ES-I3 (cell line): Measurements from ENCODE around the gene CDH19.
"Not testable (repeated sequence)": the region's sequence is repeated elsewhere in the genome, so short reads cannot be mapped to it uniquely, and the experiment has no call there.

Experiments used
- H3K36me3 ChIP-seq: 2 replicates; pipeline ENCODE4 v1.6.1; 2013; ENCODE audit warnings: mild to moderate bottlenecking, low read length, control low read depth, moderate library complexity; ENCODE audit not compliant: insufficient read depth
- H3K4me1 ChIP-seq: 2 replicates; pipeline ENCODE4 v1.6.1; 2013; ENCODE audit warnings: mild to moderate bottlenecking, control low read depth, low read length; ENCODE audit not compliant: insufficient read depth
- H3K9ac ChIP-seq: 2 replicates; pipeline ENCODE4 v1.6.1; 2013; ENCODE audit warnings: low read depth, mild to moderate bottlenecking, low read length, moderate library complexity
- H3K9me3 ChIP-seq: 2 replicates; pipeline ENCODE4 v1.6.1; 2013; ENCODE audit warnings: mild to moderate bottlenecking, low read length, moderate library complexity; ENCODE audit not compliant: control insufficient read depth, insufficient read depth

The CDH19 gene

DNA sequence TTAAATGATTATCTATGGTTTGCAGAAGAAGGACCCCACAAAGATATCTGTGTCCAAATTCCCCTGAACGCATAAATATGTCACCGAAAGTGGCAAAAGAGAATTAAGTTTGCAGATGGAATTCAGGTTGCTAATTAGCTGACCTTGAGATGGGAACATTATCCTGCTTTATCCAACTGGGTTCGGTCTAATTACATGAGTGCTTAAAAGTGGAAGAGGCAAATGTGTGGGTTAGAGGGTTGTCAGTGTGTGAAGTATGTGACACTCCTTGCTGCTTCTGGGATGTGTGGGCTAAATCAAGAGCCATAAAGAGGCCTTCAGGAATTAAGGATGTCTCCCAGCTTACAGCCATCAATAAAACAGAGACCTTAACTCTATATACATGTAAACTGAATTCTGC lies 53.5 kb downstream of the CDH19 start:
- no peaks in the 10 kb centered on the region for H3K4me1 ChIP-seq
- H3K9me3 ChIP-seq: no peaks in the 10 kb centered on the region
- no peaks in the 10 kb centered on the region for H3K36me3 ChIP-seq
- H3K9ac ChIP-seq: no peak overlapping the region

DNA sequence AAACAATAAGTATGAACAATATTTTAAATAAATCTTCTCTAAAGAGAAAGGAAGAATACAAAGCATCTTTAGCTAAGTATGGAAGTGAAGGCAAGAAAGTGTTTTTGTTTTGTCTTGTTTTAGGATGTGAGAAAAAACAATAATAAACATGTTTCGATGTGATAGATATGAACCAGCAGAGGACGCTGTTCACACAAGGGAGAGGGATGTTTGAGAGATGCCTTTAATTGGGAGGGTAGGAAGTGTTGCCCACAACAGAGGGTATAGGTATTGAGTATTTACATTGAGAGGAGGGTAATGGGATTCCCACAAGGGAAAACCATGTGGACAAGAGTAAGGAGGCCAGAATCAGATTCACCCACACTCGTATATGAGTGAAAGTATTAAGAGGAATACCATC lies 55.1 kb downstream of the CDH19 start:
- Histone ChIP-seq H3K9me3 (no peaks in the 10 kb centered on the region), H3K9ac (no peak overlapping the region), H3K4me1 (no peaks in the 10 kb centered on the region), H3K36me3 (no peaks in the 10 kb centered on the region)

DNA sequence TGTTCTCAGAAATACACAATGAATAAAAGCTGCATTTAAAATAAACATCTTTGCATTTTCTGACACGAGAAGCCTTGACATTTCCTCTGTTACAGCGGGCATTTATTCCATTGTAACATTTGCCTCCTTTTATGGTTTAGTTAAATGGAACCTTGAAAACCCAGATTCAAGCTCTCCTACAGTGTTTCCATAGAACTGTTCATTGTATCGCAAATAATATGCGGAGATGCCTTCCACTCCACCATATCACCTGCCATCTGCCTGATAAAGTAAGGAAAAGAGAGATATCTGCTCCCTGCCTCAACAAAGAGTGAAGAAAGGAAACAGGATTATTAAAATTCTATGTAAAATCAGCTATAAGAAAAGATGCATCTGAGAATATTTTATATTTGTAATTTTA lies 69.8 kb downstream of the CDH19 start:
- no peaks in the 10 kb centered on the region for H3K9me3 ChIP-seq
- no peak overlapping the region for H3K9ac ChIP-seq
- H3K36me3 ChIP-seq: no peaks in the 10 kb centered on the region

GRCh38 chr18:66533693-66534092 lies 70.2 kb downstream of the CDH19 start:
- H3K9me3 ChIP-seq: no peaks in the 10 kb centered on the region
- no peaks in the 10 kb centered on the region for H3K36me3 ChIP-seq
- peaks cover 10% of the 10 kb centered on the region; the same call in 1 of the 2 replicates for H3K4me1 ChIP-seq
- H3K9ac ChIP-seq: no peak overlapping the region

More for the DNA sequence above, 69.8 kb downstream of the CDH19 start:
- peaks cover 10% of the 10 kb centered on the region; the same call in 1 of the 2 replicates for H3K4me1 ChIP-seq

DNA sequence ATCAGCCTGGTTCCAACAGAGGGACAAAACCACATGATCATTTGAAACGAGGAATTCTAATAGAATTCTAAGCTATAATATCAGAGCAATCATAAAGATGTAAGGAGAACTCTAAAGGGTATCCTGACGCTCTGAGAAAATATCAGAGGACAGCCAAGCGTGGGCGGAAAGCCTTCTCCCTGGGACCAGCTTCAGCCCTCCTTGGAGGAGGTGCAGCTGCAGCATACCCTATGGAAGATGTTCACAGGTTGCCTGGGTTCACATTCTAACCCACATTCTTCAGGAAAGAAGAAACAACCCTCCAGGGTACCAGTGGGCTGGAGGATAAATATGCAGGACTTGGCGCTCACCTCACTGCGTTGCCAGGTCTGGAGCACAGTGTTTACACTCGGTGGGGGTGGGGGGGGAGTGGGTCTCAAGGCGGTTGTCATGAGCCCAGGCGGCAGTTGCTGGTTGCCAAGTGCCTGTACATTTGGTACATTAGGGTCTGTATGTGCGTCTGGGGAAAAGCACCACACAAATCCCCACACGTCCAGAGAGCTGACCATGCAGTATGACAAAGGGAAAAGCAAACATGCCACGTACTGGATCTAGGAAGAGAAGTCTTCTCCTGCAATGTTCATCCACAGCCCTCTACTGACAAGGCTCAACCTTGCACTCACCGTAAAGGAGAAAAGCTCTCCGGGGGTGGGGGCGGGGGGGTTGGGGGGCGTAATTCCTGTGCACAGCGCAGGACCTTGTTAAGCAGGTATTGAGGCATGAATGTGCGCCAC lies 80.5 kb downstream of the CDH19 start:
- Histone ChIP-seq H3K9ac (no peak overlapping the region), H3K36me3 (no peaks in the 10 kb centered on the region), H3K4me1 (no peaks in the 10 kb centered on the region), H3K9me3 (no peaks in the 10 kb centered on the region)

DNA sequence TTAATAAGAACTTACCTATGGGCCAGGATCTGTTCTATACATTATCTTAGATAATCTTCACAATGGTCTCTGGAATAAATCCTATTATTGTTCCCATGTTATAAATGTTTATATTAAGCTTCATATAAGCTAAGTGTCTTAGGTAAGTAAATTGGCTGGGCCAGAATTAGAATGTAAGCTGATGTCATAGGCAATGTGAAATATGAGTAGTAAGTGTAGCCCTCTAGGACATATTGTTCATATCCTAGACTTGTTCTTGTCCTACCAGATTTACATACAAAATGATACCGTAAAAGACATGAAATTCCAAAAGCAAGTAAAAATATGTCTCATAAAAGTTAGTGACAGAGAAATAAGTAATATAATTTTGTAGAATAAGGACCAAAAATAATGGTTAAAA lies 89.9 kb downstream of the CDH19 start:
- no peak overlapping the region for H3K9ac ChIP-seq
- H3K36me3 ChIP-seq: no peaks in the 10 kb centered on the region
- H3K9me3 ChIP-seq: no peaks in the 10 kb centered on the region
- H3K4me1 ChIP-seq: peaks cover 10% of the 10 kb centered on the region; the same call in 1 of the 2 replicates

- peaks cover 10% of the 10 kb centered on the region; the same call in 1 of the 2 replicates for H3K4me1 ChIP-seq
- no peak overlapping the region for H3K9ac ChIP-seq
- no peaks in the 10 kb centered on the region for H3K36me3 ChIP-seq
- H3K9me3 ChIP-seq: no peaks in the 10 kb centered on the region
Measured at GRCh38 chr18:66511792-66512191, 92.1 kb downstream of the CDH19 start.

DNA sequence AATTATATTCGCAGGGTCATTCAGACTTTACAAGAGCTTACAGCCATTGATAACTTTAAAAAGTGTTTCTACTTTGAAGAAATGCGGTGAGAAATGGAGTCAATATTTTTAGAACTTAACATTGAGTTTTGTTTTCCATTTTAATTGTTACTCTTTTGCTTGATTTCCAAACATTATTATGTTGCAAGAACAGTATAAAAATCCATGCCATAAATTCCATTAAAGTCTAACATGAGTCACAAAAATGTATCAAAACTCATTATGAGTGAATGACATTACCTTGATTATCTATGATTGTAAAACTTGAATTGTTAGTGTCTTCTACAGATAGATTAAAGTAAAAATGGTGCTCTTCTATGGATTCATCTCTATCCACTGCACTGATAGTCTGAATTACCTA lies 92.6 kb downstream of the CDH19 start:
- Histone ChIP-seq H3K9me3 (no peaks in the 10 kb centered on the region), H3K9ac (no peak overlapping the region), H3K36me3 (no peaks in the 10 kb centered on the region), H3K4me1 (peaks cover 10% of the 10 kb centered on the region; the same call in 1 of the 2 replicates)

GRCh38 chr18:66510357-66511045 lies 93.4 kb downstream of the CDH19 start:
- Histone ChIP-seq H3K9ac (no peak overlapping the region), H3K4me1 (peaks cover 10% of the 10 kb centered on the region; the same call in 1 of the 2 replicates), H3K36me3 (no peaks in the 10 kb centered on the region), H3K9me3 (no peaks in the 10 kb centered on the region)

DNA sequence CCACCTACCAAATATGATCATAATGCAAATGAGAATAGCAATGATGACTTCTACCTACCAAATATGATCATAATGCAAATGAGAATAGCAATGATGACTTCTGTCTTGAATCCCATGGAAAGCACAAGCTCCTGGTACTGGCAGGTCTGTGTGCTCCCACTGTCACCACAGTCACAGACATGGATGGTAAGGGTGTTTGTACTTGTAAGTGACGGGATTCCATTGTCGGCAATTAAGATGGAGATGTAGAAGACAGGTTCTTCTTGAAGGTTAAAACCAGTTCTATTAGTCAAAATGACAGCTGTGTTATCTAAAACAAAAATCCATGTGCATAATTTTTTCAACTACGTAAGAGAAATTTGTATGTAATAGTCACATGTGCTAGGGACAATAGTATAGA lies 95.0 kb downstream of the CDH19 start:
- Histone ChIP-seq H3K9ac (no peak overlapping the region), H3K36me3 (no peaks in the 10 kb centered on the region), H3K9me3 (no peaks in the 10 kb centered on the region), H3K4me1 (peaks cover 10% of the 10 kb centered on the region; the same call in 1 of the 2 replicates)

GRCh38 chr18:66506178-66506577 lies 97.7 kb downstream of the CDH19 start:
- H3K9ac ChIP-seq: no peak overlapping the region
- no peaks in the 10 kb centered on the region for H3K36me3 ChIP-seq
- no peaks in the 10 kb centered on the region for H3K9me3 ChIP-seq
- peaks cover 6% of the 10 kb centered on the region; the same call in 1 of the 2 replicates for H3K4me1 ChIP-seq

GRCh38 chr18:66497351-66497750 lies 106.5 kb downstream of the CDH19 start:
- H3K9ac ChIP-seq: no peak overlapping the region
- H3K4me1 ChIP-seq: no peaks in the 10 kb centered on the region
- H3K36me3 ChIP-seq: no peaks in the 10 kb centered on the region
- H3K9me3 ChIP-seq: no peaks in the 10 kb centered on the region

DNA sequence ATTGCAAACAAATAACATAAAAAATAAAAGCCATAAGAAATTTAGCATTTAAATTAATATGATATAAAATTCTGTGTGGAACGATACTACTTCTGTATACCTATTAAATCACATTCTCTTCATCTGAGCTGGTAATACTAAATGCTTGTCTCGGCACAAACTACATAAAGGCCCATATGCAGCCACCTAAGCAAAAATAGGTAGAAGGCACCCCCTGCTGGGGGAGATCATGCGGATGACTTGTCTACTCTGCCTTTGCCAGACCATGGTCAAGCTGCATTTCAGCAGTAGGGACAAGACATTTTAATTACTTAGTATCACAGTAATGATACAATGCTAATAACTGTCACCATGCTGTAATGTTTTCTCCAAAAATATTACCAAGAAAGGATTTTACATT lies 108.0 kb downstream of the CDH19 start:
- Histone ChIP-seq H3K9me3 (no peaks in the 10 kb centered on the region), H3K36me3 (no peaks in the 10 kb centered on the region), H3K9ac (no peak overlapping the region), H3K4me1 (no peaks in the 10 kb centered on the region)

DNA sequence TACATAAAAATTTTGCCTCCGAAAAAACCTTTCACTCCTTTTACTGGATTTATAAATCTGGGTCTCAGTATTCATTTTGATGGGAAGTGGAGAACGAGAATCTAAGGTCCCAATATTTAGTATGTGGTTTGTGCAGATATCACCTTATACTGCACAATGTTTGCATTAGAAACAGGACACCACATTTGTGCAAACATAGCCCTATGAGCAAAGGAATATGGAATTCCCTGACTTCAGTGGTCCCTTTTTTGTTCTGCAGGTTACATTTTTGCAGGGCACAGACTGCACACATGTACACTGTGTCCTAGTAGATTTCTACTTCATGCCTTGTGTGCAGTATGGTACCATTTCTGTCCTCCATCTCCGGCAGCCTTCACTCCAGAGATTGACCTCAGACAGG lies 130.0 kb downstream of the CDH19 start:
- Histone ChIP-seq H3K9ac (no peak overlapping the region), H3K4me1 (no peaks in the 10 kb centered on the region), H3K36me3 (no peaks in the 10 kb centered on the region), H3K9me3 (no peaks in the 10 kb centered on the region)

GRCh38 chr18:66466184-66466583 lies 137.7 kb downstream of the CDH19 start:
- H3K9ac ChIP-seq, H3K9me3 ChIP-seq, H3K36me3 ChIP-seq, H3K4me1 ChIP-seq: not testable (repeated sequence)
